ENCODE measurements around the gene DLG4. TPM values are rescaled to one million over a fixed set of nuclear protein-coding genes. Genes with fewer than 3 reads are reported as not detected.

Gene DLG4
- total and polyA plus RNA-seq, 2 donors (not counting 3 experiments of a cell fraction or from before 2014, with no cell fraction given) = 14.9 to 34.6 TPM

DNA sequence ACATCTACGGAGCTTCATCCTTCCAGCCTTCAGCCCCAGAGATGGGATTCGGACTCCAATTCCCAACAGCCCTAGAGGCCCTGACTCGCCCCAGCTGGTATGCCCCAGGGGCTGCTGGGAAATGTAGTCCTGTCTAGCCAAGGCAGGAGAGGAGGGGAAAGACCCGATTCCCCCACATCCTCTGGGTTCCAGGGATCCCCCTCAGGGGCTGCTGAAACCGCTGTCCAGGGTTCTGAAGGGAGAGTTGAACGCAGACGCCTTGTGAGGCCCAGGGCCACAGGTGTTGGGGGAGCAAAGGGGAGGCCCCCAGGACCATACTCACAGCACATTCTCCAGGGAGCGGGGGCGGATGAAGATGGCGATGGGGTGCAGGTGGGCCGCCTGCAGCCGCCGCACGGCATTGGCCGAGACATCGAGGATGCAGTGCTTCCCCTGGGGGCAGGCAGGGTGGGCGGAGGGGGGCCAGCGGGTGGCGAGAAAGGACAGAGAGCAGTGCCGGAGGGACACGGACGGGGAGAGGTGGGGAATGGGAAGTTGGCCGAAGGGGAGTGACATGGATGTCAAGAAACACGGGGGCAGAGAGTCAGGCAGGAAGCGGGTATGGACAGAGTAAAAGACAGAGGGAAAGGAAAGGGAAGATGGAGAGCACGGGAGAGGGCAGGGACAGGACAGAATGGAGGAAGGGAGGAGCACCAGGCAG is 27.9 kb downstream of the DLG4 start:
- peaks cover 2 to 30% of the 10 kb centered on the region in 2 experiments for H3K36me3 ChIP-seq (ENCODE audit: control insufficient read depth in 2 of 2, extremely low read depth in 1 of 2, insufficient read depth in 2 of 2, low read length in 2 of 2)
- FAIRE-seq (no peak), DNase-seq (ENCODE audit: low read depth, low spot score) (no peak)
- BruUV-seq (replicated peaks) = no TSS peak
- TF ChIP-seq JUN (IDR thresholded peaks at IDR 0.05; ENCODE audit: borderline replicate concordance, insufficient read depth, insufficient read length, low read depth) (no peak), FOS (IDR thresholded peaks at IDR 0.05; ENCODE audit: borderline replicate concordance, insufficient read depth, low read length) (peak; percentile 42)
- H3K4me1 ChIP-seq (ENCODE audit: control insufficient read depth, extremely low read depth, insufficient read depth, low read length) = no peaks in the 10 kb centered on the region
- no peaks in the 10 kb centered on the region for H4K20me1 ChIP-seq (replicated peaks; ENCODE audit: control insufficient read depth, extremely low read depth, insufficient read depth, low read length)
- no peaks in the 10 kb centered on the region for H3K79me2 ChIP-seq (ENCODE audit: control insufficient read depth, insufficient read depth, low read length)
- POLR2A ChIA-PET = no interaction called here
- dilution Hi-C loops (cut with MboI; ENCODE audit: extremely low pct_ligation_motif_present, low sequenced_read_pairs) = no loop called here
- intact Hi-C loops (cut with micrococcal nuclease) = no loop called here
- H3K9me3 ChIP-seq (replicated peaks; ENCODE audit: control insufficient read depth, insufficient read depth, low read length) = no peaks in the 10 kb centered on the region
- no peak overlapping the region for H3K9ac ChIP-seq (replicated peaks; ENCODE audit: extremely low read depth, insufficient read depth, low read length)
- no peak overlapping the region for H3K4me2 ChIP-seq (ENCODE audit: insufficient read depth, low read length)
- no peaks in the 10 kb centered on the region for H3K27me3 ChIP-seq (ENCODE audit: control insufficient read depth in 2 of 2, insufficient read depth in 2 of 2, low read length in 2 of 2)
- H3K9me1 ChIP-seq (replicated peaks; ENCODE audit: control insufficient read depth, extremely low read depth, insufficient read depth, low read length) = no peaks in the 10 kb centered on the region
- no peak overlapping the region for H3K27ac ChIP-seq (ENCODE audit: insufficient read depth, low read depth, low read length)
- H2AFZ ChIP-seq (ENCODE audit: low read depth, low read length) = no peak overlapping the region
- no peak overlapping the region for H3K4me3 ChIP-seq (replicated peaks in 1 of 3; ENCODE audit: insufficient read depth in 1 of 3, low read depth in 1 of 3, low read length in 3 of 3)
- CTCF ChIA-PET = no interaction called here

DNA sequence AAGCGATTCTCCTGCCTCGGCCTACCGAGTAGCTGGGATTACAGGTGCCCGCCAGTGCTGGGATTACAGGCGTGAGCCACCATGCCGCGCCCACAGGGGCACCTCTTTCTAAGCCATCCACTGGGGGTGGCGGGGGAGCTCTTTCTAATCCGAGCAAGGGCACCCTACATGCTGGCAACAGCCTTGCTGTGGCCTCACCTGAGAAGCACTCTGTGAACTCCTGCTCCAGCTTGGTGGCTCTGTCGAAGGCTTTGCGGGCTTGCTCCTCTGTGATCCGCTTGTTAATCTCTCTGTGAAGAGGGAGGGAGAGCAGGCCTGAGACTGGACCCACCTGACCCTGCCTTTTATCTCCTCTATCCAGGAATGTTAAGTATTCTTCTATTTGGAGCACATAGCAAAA is 28.6 kb downstream of the DLG4 start:
- Histone ChIP-seq H3K9ac (replicated peaks; ENCODE audit: extremely low read depth, insufficient read depth, low read length) (no peak overlapping the region), H3K9me1 (replicated peaks; ENCODE audit: control insufficient read depth, extremely low read depth, insufficient read depth, low read length) (no peaks in the 10 kb centered on the region), H3K4me1 (ENCODE audit: control insufficient read depth, extremely low read depth, insufficient read depth, low read length) (no peaks in the 10 kb centered on the region), H3K9me3 (replicated peaks; ENCODE audit: control insufficient read depth, insufficient read depth, low read length) (no peaks in the 10 kb centered on the region), H3K36me3 (ENCODE audit: control insufficient read depth in 2 of 2, extremely low read depth in 1 of 2, insufficient read depth in 2 of 2, low read length in 2 of 2) (peaks cover 0 to 24% of the 10 kb centered on the region in 2 experiments), H2AFZ (ENCODE audit: low read depth, low read length) (no peak overlapping the region), H4K20me1 (replicated peaks; ENCODE audit: control insufficient read depth, extremely low read depth, insufficient read depth, low read length) (no peaks in the 10 kb centered on the region), H3K27ac (ENCODE audit: insufficient read depth, low read depth, low read length) (no peak overlapping the region), H3K27me3 (ENCODE audit: control insufficient read depth in 2 of 2, insufficient read depth in 2 of 2, low read length in 2 of 2) (no peaks in the 10 kb centered on the region), H3K4me3 (replicated peaks in 1 of 3; ENCODE audit: insufficient read depth in 1 of 3, low read depth in 1 of 3, low read length in 3 of 3) (no peak overlapping the region), H3K79me2 (ENCODE audit: control insufficient read depth, insufficient read depth, low read length) (no peaks in the 10 kb centered on the region), H3K4me2 (ENCODE audit: insufficient read depth, low read length) (no peak overlapping the region)
- POLR2A ChIA-PET = no interaction called here
- BruUV-seq (replicated peaks) = no TSS peak
- FAIRE-seq = no peak
- no peak for TF ChIP-seq EZH2 (IDR thresholded peaks at IDR 0.05; ENCODE audit: borderline replicate concordance, low read depth, low read length, severe bottlenecking)
- no peak for TF ChIP-seq POLR2A (IDR thresholded peaks at IDR 0.05; ENCODE audit: low read depth, low read length)
- no peak for TF ChIP-seq FOS (IDR thresholded peaks at IDR 0.05; ENCODE audit: borderline replicate concordance, insufficient read depth, low read length)
- no peak for TF ChIP-seq POLR2AphosphoS5 (IDR thresholded peaks at IDR 0.05; ENCODE audit: insufficient read depth, low read depth, low read length)
- TF ChIP-seq MYC (IDR thresholded peaks at IDR 0.05; ENCODE audit: low read depth, low read length) = no peak
- no peak for TF ChIP-seq JUN (IDR thresholded peaks at IDR 0.05; ENCODE audit: borderline replicate concordance, insufficient read depth, insufficient read length, low read depth)
- TF ChIP-seq GATA2 (IDR thresholded peaks at IDR 0.05; ENCODE audit: insufficient read depth, insufficient read length, low read depth, low read length) = no peak
- TF ChIP-seq, protein P1, sequence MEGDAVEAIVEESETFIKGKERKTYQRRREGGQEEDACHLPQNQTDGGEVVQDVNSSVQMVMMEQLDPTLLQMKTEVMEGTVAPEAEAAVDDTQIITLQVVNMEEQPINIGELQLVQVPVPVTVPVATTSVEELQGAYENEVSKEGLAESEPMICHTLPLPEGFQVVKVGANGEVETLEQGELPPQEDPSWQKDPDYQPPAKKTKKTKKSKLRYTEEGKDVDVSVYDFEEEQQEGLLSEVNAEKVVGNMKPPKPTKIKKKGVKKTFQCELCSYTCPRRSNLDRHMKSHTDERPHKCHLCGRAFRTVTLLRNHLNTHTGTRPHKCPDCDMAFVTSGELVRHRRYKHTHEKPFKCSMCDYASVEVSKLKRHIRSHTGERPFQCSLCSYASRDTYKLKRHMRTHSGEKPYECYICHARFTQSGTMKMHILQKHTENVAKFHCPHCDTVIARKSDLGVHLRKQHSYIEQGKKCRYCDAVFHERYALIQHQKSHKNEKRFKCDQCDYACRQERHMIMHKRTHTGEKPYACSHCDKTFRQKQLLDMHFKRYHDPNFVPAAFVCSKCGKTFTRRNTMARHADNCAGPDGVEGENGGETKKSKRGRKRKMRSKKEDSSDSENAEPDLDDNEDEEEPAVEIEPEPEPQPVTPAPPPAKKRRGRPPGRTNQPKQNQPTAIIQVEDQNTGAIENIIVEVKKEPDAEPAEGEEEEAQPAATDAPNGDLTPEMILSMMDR (IDR thresholded peaks at IDR 0.05; ENCODE audit: extremely low read depth in 1 of 2, insufficient read depth in 1 of 2, low read depth in 1 of 2, low read length in 2 of 2) = no peak
- TF ChIP-seq, protein P2, sequence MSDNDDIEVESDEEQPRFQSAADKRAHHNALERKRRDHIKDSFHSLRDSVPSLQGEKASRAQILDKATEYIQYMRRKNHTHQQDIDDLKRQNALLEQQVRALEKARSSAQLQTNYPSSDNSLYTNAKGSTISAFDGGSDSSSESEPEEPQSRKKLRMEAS (IDR thresholded peaks at IDR 0.05; ENCODE audit: insufficient read depth, insufficient read length) = no peak
- intact Hi-C loops (cut with micrococcal nuclease) (no loop called here), dilution Hi-C loops (cut with MboI; ENCODE audit: extremely low pct_ligation_motif_present, low sequenced_read_pairs) (no loop called here)
- CTCF ChIA-PET = interaction anchor here (0.7 kb wide), 1 partner anchor 370 kb away, joined by 3 read pairs; no protein-coding TSS in a partner anchor
- DNase-seq (ENCODE audit: low read depth, low spot score) = no peak

Data from endothelial cell of umbilical vein (primary cell).